K562 (cell line): ENCODE data around the gene EXOC2. TPM values are rescaled to one million over a fixed set of nuclear protein-coding genes. Genes with fewer than 3 reads are reported as not detected.

Experiments used
- CHCHD3 ChIP-seq: fragments of 250-450 bp; sonication (Bioruptor Pico); IDR thresholded peaks from 2 replicates; pipeline ENCODE4 v2.1.2; 2022; ENCODE audit warnings: mild to moderate bottlenecking
- CREB1 ChIP-seq, 2 experiments: sonication (generic) in 1 of 2; formaldehyde crosslinking in 1 of 2; IDR thresholded peaks; 2 replicates each; pipeline versions ENCODE4 v1.6.1 to v1.8.0; 2012 to 2022; ENCODE audit warnings: inconsistent platforms in 1 of 2, mild to moderate bottlenecking in 1 of 2, missing genetic modification reagents in 1 of 2, moderate library complexity in 1 of 2
- DDX20 ChIP-seq: fragments of 450-650 bp; IDR thresholded peaks from 2 replicates; pipeline ENCODE4 v1.6.1; 2016; ENCODE audit warnings: missing genetic modification characterization, low read depth, mild to moderate bottlenecking, missing compliant biosample characterization, moderate library complexity
- HDAC3 ChIP-seq: fragments of 450-650 bp; IDR thresholded peaks from 2 replicates; pipeline ENCODE4 v1.6.1; 2018; ENCODE audit warnings: borderline replicate concordance, mild to moderate bottlenecking, moderate library complexity; ENCODE audit not compliant: partially characterized antibody
- HEY1 ChIP-seq: fragments of 250-450 bp; sonication (Bioruptor Pico); IDR thresholded peaks from 2 replicates; pipeline ENCODE4 v1.5.0; 2020; ENCODE audit warnings: mild to moderate bottlenecking, moderate library complexity, borderline replicate concordance
- KLF1 ChIP-seq: fragments of 450-650 bp; IDR thresholded peaks from 2 replicates; pipeline ENCODE4 v1.6.1; 2016; ENCODE audit warnings: missing genetic modification characterization, missing compliant biosample characterization
- LARP7 ChIP-seq: fragments of 450-650 bp; IDR thresholded peaks from 2 replicates; pipeline ENCODE4 v1.6.1; 2016
- MYNN ChIP-seq, 2 experiments: sonication (generic); formaldehyde crosslinking in 1 of 2; IDR thresholded peaks; 2 replicates each; pipeline versions ENCODE4 v1.5.0 to v1.6.1; 2016 to 2020; ENCODE audit warnings: antibody characterized with exemption in 1 of 2, missing genetic modification reagents in 1 of 2
- NFATC3 ChIP-seq: fragments of 450-650 bp; IDR thresholded peaks from 2 replicates; pipeline ENCODE4 v1.6.1; 2017; ENCODE audit warnings: mild to moderate bottlenecking
- NR4A1 ChIP-seq, 2 experiments: fragments of 250-450 bp in 1 of 2; fragments of 450-650 bp in 1 of 2; sonication (Bioruptor Pico) in 1 of 2; IDR thresholded peaks; 2 replicates each; pipeline versions ENCODE4 v1.4.0 to v1.6.1; 2016 to 2020; ENCODE audit warnings: mild to moderate bottlenecking in 2 of 2, missing compliant biosample characterization in 1 of 2, missing genetic modification characterization in 1 of 2, moderate library complexity in 1 of 2
- NRF1 ChIP-seq, 2 experiments: fragments of 450-650 bp; IDR thresholded peaks in 1 of 2; conservative IDR thresholded peaks in 1 of 2; 2 replicates each; pipeline ENCODE4 v1.6.1; 2014; ENCODE audit warnings: mild to moderate bottlenecking in 2 of 2
- RHOXF2B ChIP-seq: fragments of 250-450 bp; sonication (Bioruptor Pico); conservative IDR thresholded peaks from 2 replicates; pipeline ENCODE4 v1.5.1; 2021
- SRSF7 ChIP-seq: fragments of 200-400 bp; formaldehyde crosslinking; optimal IDR thresholded peaks from 2 replicates; pipeline ENCODE3; 2017; ENCODE audit warnings: mild to moderate bottlenecking, low read depth, low read length
- TRIM28 ChIP-seq: fragments of 450-650 bp; IDR thresholded peaks from 2 replicates; pipeline ENCODE4 v1.6.1; 2017
- ZBTB33 ChIP-seq: sonication (generic); formaldehyde crosslinking; IDR thresholded peaks from 2 replicates; pipeline ENCODE4 v1.8.1; 2023; ENCODE audit warnings: mild to moderate bottlenecking, missing genetic modification reagents
- ZBTB49 ChIP-seq: sonication (generic); formaldehyde crosslinking; IDR thresholded peaks from 2 replicates; pipeline ENCODE4 v1.8.0; 2022; ENCODE audit warnings: missing genetic modification reagents, mild to moderate bottlenecking, borderline replicate concordance
- ZNF586 ChIP-seq: fragments of 450-650 bp; formaldehyde crosslinking; conservative IDR thresholded peaks from 2 replicates; pipeline ENCODE4 v1.4.0; 2020; ENCODE audit warnings: mild to moderate bottlenecking, moderate library complexity
- ZNF830 ChIP-seq: fragments of 250-450 bp; sonication (Bioruptor Pico); IDR thresholded peaks from 2 replicates; pipeline ENCODE4 v1.5.0; 2021; ENCODE audit warnings: mild to moderate bottlenecking
- polyA plus RNA-seq, 8 experiments: library from polyadenylated mRNA; depleted of rRNA in 4 of 8; stranded (reverse) in 5 of 8; unstranded in 3 of 8; fragments of >200 nt; fragmentation: Nextera tagmentation in 2 of 8; fragmentation: Illumina TruSeq in 1 of 8; extraction: Ambion mirVana in 2 of 8; extraction: Trizol in 1 of 8; gene quantifications; 2 replicates each; pipeline versions ENCODE4 v1.2.1 to v1.2.3, GENCODE V29; 2011 to 2014; ENCODE audit warnings: inconsistent platforms in 1 of 8, missing spikeins in 1 of 8
- total RNA-seq, 7 experiments: library from RNA; depleted of rRNA in 6 of 7; stranded (reverse); fragments of >200 nt in 6 of 7; fragmentation: Illumina TruSeq in 2 of 7; extraction: Trizol in 2 of 7; gene quantifications; 2 replicates each; pipeline versions ENCODE4 v1.2.1 to v1.2.3, GENCODE V29; 2011 to 2021; ENCODE audit warnings: low replicate concordance in 1 of 7
- TF ChIP-seq, protein P1 (sequence below), 3 experiments: fragments of 200-800 bp in 1 of 3; sonication (Bioruptor generic) in 1 of 3; sonication (generic) in 1 of 3; formaldehyde crosslinking in 1 of 3; IDR thresholded peaks; 2 replicates each; pipeline versions ENCODE4 v1.6.1 to v1.8.0; 2016 to 2022; ENCODE audit warnings: mild to moderate bottlenecking in 2 of 3, missing compliant biosample characterization in 2 of 3, missing genetic modification characterization in 2 of 3, missing genetic modification reagents in 1 of 3
- TF ChIP-seq, protein P2 (sequence below): fragments of 450-650 bp; formaldehyde crosslinking; IDR thresholded peaks from 2 replicates; pipeline ENCODE4 v1.4.0; 2020; ENCODE audit warnings: mild to moderate bottlenecking

The EXOC2 gene
- total and polyA plus RNA-seq, 9 of the 15 experiments (the other 6 are each of a cell fraction or from before 2014, with no cell fraction given): 12.2 to 30.2 (median 24.2) TPM

GRCh38 chr6:659716-660581 lies 33.0 kb downstream of the EXOC2 start (continued):
- no peak for TF ChIP-seq LARP7
- TF ChIP-seq CHCHD3 (CRISPR knock-in tag): no peak
- no peak for TF ChIP-seq ZNF586 (CRISPR knock-in tag)
- no peak for TF ChIP-seq ZBTB49
- no peak for TF ChIP-seq CREB1 (IDR thresholded peaks at IDR 0.05)
- no peak for TF ChIP-seq CREB1 (CRISPR knock-in tag; IDR thresholded peaks at IDR 0.05)
- TF ChIP-seq NR4A1 (CRISPR knock-in tag; IDR thresholded peaks at IDR 0.05): no peak
- no peak for TF ChIP-seq NR4A1 (tag; IDR thresholded peaks at IDR 0.05)
- TF ChIP-seq TRIM28: no peak
- TF ChIP-seq ZBTB33 (CRISPR knock-in tag): 0 out of 2 replicates have a peak, but pooled peaks have one; percentile 14
- TF ChIP-seq, protein P1, sequence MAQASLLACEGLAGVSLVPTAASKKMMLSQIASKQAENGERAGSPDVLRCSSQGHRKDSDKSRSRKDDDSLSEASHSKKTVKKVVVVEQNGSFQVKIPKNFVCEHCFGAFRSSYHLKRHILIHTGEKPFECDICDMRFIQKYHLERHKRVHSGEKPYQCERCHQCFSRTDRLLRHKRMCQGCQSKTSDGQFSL (CRISPR knock-in tag; IDR thresholded peaks at IDR 0.05): no peak
- TF ChIP-seq, protein P1 (tag; IDR thresholded peaks at IDR 0.05): no peak
- TF ChIP-seq NFATC3: no peak
- no peak for TF ChIP-seq HDAC3
- TF ChIP-seq HEY1 (CRISPR knock-in tag): no peak
- no peak for TF ChIP-seq KLF1 (tag)
- TF ChIP-seq, protein P2, sequence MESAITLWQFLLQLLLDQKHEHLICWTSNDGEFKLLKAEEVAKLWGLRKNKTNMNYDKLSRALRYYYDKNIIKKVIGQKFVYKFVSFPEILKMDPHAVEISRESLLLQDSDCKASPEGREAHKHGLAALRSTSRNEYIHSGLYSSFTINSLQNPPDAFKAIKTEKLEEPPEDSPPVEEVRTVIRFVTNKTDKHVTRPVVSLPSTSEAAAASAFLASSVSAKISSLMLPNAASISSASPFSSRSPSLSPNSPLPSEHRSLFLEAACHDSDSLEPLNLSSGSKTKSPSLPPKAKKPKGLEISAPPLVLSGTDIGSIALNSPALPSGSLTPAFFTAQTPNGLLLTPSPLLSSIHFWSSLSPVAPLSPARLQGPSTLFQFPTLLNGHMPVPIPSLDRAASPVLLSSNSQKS: no peak
- no peak for TF ChIP-seq RHOXF2B (CRISPR knock-in tag)
- no peak for TF ChIP-seq NRF1 (conservative IDR thresholded peaks at IDR 0.05 in 1 of 2, IDR thresholded peaks at IDR 0.05 in 1 of 2)
- TF ChIP-seq ZNF830 (CRISPR knock-in tag): no peak
- TF ChIP-seq SRSF7: no peak
- TF ChIP-seq DDX20 (tag): no peak
- TF ChIP-seq MYNN (IDR thresholded peaks at IDR 0.05): 0 out of 2 replicates have a peak, but pooled peaks have one; percentile 31
- TF ChIP-seq MYNN (CRISPR knock-in tag; IDR thresholded peaks at IDR 0.05): no peak
